OCI-LY7 (cell line): ENCODE data around the gene DDB1. TPM values are rescaled to one million over a fixed set of nuclear protein-coding genes. Genes with fewer than 3 reads are reported as not detected.

Experiments
- BruUV-seq: library from RNA; stranded (reverse); fragments of 400-500 nt; replicated peaks from 2 replicates; lab custom pipeline; 2021; lab: Mats Ljungman, UMichigan
- CTCF ChIA-PET: fragments of 300-600 bp; sonication (Branson Sonifier 250); formaldehyde crosslinking; loops from one replicate; lab custom pipeline; 2022; ENCODE audit warnings: antibody characterized with exemption; ENCODE audit not compliant: unreplicated experiment; lab: Charles Lee
- POLR2A ChIA-PET: fragments of 300-600 bp; sonication (Branson Sonifier 250); formaldehyde crosslinking; loops from one replicate; lab custom pipeline; 2022; ENCODE audit warnings: antibody characterized with exemption; lab: Charles Lee
- DNase-seq: peaks from one replicate; pipeline ENCODE4 v3.0.0-alpha.2; 2015; ENCODE audit warnings: low spot score
- H2AFZ ChIP-seq: fragments of 200-600 bp; sonication (generic), shearing (Covaris generic); 2 replicates; pipeline ENCODE4 v1.6.1; 2014; ENCODE audit warnings: mild to moderate bottlenecking, antibody characterized with exemption, low read length, moderate library complexity
- H3K27ac ChIP-seq: fragments of 200-600 bp; sonication (generic); 2 replicates; pipeline ENCODE4 v1.5.1; 2014; ENCODE audit warnings: mixed run types, low read depth, mild to moderate bottlenecking, moderate library complexity, low read length, inconsistent platforms; ENCODE audit not compliant: poor library complexity, severe bottlenecking
- H3K36me3 ChIP-seq: fragments of 200-600 bp; sonication (generic); 2 replicates; pipeline ENCODE4 v1.6.1; 2014; ENCODE audit warnings: mild to moderate bottlenecking, antibody characterized with exemption, low read length, moderate library complexity, mixed read lengths; ENCODE audit not compliant: insufficient read depth
- H3K4me1 ChIP-seq: fragments of 200-600 bp; sonication (generic); 2 replicates; pipeline ENCODE4 v1.5.1; 2014; ENCODE audit warnings: mild to moderate bottlenecking, low read length; ENCODE audit not compliant: insufficient read depth, poor library complexity, severe bottlenecking
- H3K4me2 ChIP-seq: fragments of 200-600 bp; sonication (generic); 2 replicates; pipeline ENCODE4 v1.6.1; 2014; ENCODE audit warnings: mild to moderate bottlenecking, low read length
- H3K4me3 ChIP-seq: fragments of 200-600 bp; sonication (generic); 2 replicates; pipeline ENCODE4 v1.5.1; 2014; ENCODE audit warnings: mild to moderate bottlenecking, low read depth, low read length; ENCODE audit not compliant: poor library complexity, severe bottlenecking
- H3K79me2 ChIP-seq: fragments of 200-600 bp; sonication (generic); 2 replicates; pipeline ENCODE4 v1.6.1; 2016; ENCODE audit warnings: low read depth, mild to moderate bottlenecking, low read length, moderate library complexity, mixed read lengths; ENCODE audit not compliant: insufficient read depth
- H3K9me2 ChIP-seq: fragments of 200-600 bp; sonication (generic); 2 replicates; pipeline ENCODE4 v1.6.1; 2016; ENCODE audit warnings: mild to moderate bottlenecking, low read length, mixed read lengths; ENCODE audit not compliant: insufficient read depth
- H3K9me3 ChIP-seq: fragments of 200-600 bp; sonication (generic); 2 replicates; pipeline ENCODE4 v1.6.1; 2014; ENCODE audit warnings: mild to moderate bottlenecking, mixed run types, low read length, mixed read lengths
- H4K20me1 ChIP-seq: fragments of 200-600 bp; sonication (generic); 2 replicates; pipeline ENCODE4 v1.6.1; 2014; ENCODE audit warnings: mild to moderate bottlenecking, antibody characterized with exemption, low read length, moderate library complexity, mixed read lengths; ENCODE audit not compliant: insufficient read depth
- EZH2phosphoT487 ChIP-seq: fragments of 200-600 bp; sonication (generic); IDR thresholded peaks from 2 replicates; pipeline ENCODE4 v1.6.1; 2018; ENCODE audit warnings: low read depth, borderline replicate concordance, mild to moderate bottlenecking, mixed run types, antibody characterized with exemption, low read length, moderate library complexity, mixed read lengths
- intact Hi-C: fragments of 100-400 bp; cut with micrococcal nuclease; formaldehyde crosslinking; loops from one replicate; pipeline ENCODE4 v1.10.0; 2022; ENCODE audit not compliant: unreplicated experiment
- total RNA-seq, 2 experiments: library from RNA; depleted of rRNA in 1 of 2; stranded (reverse); fragments of >200 nt in 1 of 2; shearing (Covaris generic) in 1 of 2; gene quantifications; 2 replicates each; pipeline ENCODE4 v1.2.3, GENCODE V29; 2014 to 2022
- TF ChIP-seq, protein P1 (sequence below): fragments of 200-600 bp; sonication (generic); conservative IDR thresholded peaks from 2 replicates; pipeline ENCODE4 v1.5.1; 2014; ENCODE audit warnings: mild to moderate bottlenecking, antibody characterized with exemption, low read length, moderate library complexity, mixed read lengths

Gene DDB1
- total RNA-seq, 2 experiments from 2014 or later: 194 to 225 TPM

- H3K36me3 ChIP-seq: peaks cover 94% of the 10 kb centered on the region
- ChIA-PET POLR2A (interaction anchor here (0.8 to 2.4 kb wide), 3 partner anchors 7 to 15 kb away, joined by 3 to 9 read pairs (median 4); partner anchors contain the start of genes CYB561A3 and TMEM138), CTCF (no interaction called here)
Observed at GRCh38 chr11:61369372-61370348, 36.8 kb upstream of the DDB1 start.

DNA sequence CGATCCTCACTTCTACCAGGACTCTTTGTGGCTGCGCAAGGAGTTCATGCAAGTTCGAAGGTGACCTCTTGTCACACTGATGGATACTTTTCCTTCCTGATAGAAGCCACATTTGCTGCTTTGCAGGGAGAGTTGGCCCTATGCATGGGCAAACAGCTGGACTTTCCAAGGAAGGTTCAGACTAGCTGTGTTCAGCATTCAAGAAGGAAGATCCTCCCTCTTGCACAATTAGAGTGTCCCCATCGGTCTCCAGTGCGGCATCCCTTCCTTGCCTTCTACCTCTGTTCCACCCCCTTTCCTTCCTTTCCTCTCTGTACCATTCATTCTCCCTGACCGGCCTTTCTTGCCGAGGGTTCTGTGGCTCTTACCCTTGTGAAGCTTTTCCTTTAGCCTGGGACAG lies 35.7 kb upstream of the DDB1 start:
- TF ChIP-seq EZH2phosphoT487: no peak
- TF ChIP-seq, protein P1, sequence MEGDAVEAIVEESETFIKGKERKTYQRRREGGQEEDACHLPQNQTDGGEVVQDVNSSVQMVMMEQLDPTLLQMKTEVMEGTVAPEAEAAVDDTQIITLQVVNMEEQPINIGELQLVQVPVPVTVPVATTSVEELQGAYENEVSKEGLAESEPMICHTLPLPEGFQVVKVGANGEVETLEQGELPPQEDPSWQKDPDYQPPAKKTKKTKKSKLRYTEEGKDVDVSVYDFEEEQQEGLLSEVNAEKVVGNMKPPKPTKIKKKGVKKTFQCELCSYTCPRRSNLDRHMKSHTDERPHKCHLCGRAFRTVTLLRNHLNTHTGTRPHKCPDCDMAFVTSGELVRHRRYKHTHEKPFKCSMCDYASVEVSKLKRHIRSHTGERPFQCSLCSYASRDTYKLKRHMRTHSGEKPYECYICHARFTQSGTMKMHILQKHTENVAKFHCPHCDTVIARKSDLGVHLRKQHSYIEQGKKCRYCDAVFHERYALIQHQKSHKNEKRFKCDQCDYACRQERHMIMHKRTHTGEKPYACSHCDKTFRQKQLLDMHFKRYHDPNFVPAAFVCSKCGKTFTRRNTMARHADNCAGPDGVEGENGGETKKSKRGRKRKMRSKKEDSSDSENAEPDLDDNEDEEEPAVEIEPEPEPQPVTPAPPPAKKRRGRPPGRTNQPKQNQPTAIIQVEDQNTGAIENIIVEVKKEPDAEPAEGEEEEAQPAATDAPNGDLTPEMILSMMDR: no peak
- no peak overlapping the region for H2AFZ ChIP-seq
- H3K4me1 ChIP-seq: peaks cover 3% of the 10 kb centered on the region
- no TSS peak for BruUV-seq
- no peak overlapping the region for H3K27ac ChIP-seq
- peaks cover 95% of the 10 kb centered on the region for H3K36me3 ChIP-seq
- CTCF ChIA-PET: interaction anchor here (1.0 kb wide), 1 partner anchor 32 kb away, joined by 3 read pairs; no protein-coding TSS in a partner anchor
- DNase-seq: no peak
- peaks cover 10% of the 10 kb centered on the region for H3K79me2 ChIP-seq
- no peaks in the 10 kb centered on the region for H4K20me1 ChIP-seq
- H3K9me3 ChIP-seq: peaks cover 15% of the 10 kb centered on the region; the same call in 1 of the 2 replicates
- intact Hi-C loops: no loop called here
- no peak overlapping the region for H3K4me3 ChIP-seq
- no peaks in the 10 kb centered on the region for H3K9me2 ChIP-seq
- H3K4me2 ChIP-seq: no peak overlapping the region
- POLR2A ChIA-PET: interaction anchor here (0.8 to 1.5 kb wide), 2 partner anchors 9 to 16 kb away, joined by 3 to 4 read pairs; no protein-coding TSS in a partner anchor

More at GRCh38 chr11:61369372-61370348, 36.8 kb upstream of the DDB1 start:
- DNase-seq: no peak
- TF ChIP-seq EZH2phosphoT487: no peak
- TF ChIP-seq, protein P1: no peak
- no peak overlapping the region for H3K4me2 ChIP-seq
- no peak overlapping the region for H3K4me3 ChIP-seq
- no peak overlapping the region for H3K27ac ChIP-seq
- peaks cover 21% of the 10 kb centered on the region; the same call in 1 of the 2 replicates for H3K9me3 ChIP-seq
- no TSS peak for BruUV-seq
- no peaks in the 10 kb centered on the region for H3K4me1 ChIP-seq
- H4K20me1 ChIP-seq: no peaks in the 10 kb centered on the region
- H2AFZ ChIP-seq: no peak overlapping the region
- peaks cover under 1% of the 10 kb centered on the region; the same call in 1 of the 2 replicates for H3K79me2 ChIP-seq
- H3K9me2 ChIP-seq: no peaks in the 10 kb centered on the region
- intact Hi-C loops: no loop called here
